IPS-11a (cell line): ENCODE measurements around the gene ENAH.
"Not testable (repeated sequence)": the region's sequence is repeated elsewhere in the genome, so short reads cannot be mapped to it uniquely, and the experiment has no call there.

Experiments used
- H3K4me3 ChIP-seq: one replicate; pipeline ENCODE4 v1.5.1; 2013; ENCODE audit warnings: low read depth, low read length, control low read depth

ENAH gene

DNA sequence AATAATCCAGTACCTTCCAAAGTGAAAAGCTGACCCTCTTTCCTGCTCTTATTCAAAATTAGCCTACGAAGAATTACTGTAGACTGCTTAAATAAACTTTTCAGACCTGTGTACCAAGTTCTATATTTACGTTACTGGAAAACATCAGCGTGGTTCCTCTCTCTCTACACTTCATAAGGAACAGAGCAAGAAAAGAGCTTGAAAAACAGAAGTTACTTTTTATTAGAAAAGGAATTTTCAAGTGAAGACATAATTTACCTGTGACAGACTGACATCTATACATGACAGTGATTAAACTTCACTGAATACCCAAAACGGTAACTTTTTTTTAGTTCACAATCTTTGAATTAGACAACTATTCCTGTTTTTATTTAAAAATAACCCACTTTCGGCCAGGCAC is 2.7 kb downstream of the ENAH start:
- H3K4me3 ChIP-seq = no peak overlapping the region

DNA sequence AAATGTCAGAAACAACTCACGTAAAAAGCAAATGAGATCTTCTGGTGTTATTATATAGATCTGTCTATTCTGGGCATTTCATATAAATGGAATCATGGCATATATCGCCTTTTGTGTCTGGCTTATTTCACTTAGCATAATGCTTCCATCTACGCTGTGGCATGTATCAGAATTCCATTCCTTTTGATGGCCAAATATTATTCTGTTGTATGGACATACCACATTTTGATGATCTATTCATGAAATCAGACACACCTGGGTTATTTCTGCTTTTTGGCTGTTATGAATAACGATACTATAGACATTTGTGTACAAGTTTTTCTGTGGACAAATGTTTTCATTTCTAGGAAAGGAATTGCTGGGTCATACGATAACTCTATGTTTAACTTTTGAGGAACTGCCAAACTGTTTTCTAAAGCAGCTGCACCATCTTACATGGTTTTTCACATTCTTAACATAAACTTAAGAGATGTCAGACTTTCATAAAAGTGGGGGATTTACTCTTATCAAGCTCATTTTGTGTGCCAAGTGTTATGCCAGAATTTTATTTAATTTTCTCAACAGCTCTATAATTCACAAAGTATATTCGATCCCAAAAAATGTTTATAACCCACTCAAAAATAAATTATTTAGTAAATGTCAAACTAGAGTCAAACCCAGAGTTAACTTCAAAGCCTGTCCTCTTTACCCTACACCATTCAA is 7.6 kb downstream of the ENAH start:
- H3K4me3 ChIP-seq = no peak overlapping the region

DNA sequence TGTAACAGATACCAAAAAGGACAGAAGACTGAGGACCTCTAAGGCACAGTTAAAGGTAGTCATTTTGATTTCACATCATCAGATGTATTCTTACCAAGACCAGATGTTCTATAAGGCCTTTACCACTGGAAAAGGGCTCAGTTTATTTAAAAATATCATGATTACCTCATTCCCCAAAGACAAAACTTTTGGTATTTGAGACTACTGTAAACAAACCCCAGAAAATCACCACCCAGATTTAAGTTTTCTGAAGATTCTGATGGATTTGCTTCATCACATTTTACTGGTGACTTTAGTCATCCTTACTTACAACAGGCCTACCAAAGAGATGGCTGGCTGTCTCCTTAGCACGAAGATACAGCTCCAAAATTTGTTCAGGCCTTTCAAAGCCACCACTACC is 8.3 kb downstream of the ENAH start:
- H3K4me3 ChIP-seq = no peak overlapping the region

DNA sequence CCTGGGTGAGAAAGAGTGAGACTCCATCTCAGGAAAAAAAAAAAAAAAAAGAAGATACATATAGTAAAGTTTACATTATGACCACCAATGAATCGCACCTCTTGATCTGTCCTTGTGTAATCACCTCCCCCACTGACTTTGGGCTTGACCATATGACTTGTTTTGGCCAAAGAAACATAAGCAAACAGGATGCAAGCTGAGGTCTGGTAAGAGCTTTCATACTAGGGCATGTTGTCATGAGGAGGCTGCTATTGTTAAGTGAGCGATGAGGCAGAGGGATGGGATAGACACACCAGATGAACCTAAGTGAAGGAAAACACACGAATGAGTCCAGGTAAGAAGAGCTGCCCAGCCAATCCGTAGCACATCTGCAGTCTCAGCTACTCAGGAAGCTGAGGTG is 10.7 kb downstream of the ENAH start:
- no peak overlapping the region for H3K4me3 ChIP-seq

DNA sequence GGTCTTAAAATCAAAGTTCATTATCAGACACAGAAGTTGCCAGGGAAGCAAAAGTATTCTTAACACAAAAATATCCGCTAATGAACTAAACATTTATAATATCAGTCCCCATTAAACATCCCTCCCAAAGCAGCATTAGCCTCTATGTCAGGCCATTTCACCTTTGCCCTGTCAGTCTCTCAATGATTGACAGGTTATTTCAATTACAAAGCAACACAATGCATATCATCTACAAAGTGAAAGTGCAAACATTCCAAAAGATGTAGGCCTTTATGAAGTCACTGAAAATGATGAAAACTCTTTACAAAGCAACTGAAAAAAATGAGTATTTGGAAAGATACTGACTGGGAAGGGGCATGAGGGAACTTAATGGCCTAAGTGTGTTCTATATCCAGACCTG is 14.1 kb downstream of the ENAH start:
- H3K4me3 ChIP-seq = no peak overlapping the region

DNA sequence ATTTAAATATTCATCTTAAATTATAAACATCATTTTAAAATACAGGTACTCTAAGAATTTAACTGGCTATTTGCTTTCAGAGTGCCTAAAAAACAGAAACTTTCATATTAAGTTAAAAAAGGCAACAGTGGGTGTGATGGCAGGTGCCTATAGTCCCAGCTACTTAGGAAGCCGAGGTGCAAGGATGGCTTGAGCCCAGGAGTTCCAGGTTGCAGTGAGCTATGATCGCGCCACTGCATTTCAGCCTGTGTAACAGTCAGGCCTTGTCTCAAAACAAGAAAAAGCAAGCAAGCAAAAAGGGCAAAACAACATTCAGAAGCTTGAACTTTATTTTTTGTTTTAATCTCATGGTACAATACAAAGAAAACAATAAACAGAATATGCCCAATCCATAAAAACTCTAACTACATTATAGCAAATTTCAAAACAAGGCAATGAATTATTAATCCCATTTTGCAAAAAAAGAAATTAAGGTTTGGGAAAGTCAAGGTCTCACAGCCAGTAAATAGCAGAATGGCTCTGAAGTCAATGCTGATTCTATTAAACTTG is 15.2 kb downstream of the ENAH start:
- H3K4me3 ChIP-seq = no peak overlapping the region

DNA sequence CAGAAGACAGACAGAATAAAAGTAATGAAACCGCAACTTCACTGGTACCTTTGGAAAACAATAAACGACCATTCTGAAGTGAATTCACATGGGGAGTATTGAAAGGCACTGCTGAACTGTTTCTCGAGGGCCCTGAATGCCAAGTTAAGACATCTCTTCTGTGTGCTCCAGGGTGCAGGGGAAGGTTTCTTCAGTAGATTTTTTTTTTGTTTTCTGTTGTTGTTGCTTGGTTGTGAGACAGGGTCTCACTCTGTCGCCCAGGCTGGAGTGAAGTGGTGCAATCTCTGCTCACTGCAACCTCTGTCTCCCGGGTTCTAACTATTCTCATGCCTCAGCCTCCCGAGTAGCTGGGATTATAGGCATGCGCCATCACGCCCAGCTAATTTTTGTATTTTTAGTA is 15.9 kb downstream of the ENAH start:
- H3K4me3 ChIP-seq = not testable (repeated sequence)

DNA sequence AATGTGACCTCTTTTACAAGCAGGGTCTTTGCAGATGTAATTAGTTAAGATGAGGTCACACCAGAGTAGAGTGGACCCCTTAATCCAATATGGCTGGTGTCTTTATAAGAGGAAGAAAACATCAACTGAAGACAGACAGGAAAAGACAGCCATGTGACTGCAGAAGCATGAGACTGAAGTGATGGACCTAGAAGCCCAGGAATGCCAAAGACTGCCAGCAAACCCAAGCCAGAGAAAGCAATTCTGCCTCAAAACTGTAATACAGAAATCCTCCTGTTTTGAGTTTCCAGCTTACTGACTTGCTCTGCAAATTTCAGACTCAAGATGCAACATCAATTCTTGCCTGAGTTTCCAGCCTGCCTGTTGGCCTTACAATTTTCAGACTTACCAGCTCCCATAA is 17.3 kb downstream of the ENAH start:
- no peak overlapping the region for H3K4me3 ChIP-seq

DNA sequence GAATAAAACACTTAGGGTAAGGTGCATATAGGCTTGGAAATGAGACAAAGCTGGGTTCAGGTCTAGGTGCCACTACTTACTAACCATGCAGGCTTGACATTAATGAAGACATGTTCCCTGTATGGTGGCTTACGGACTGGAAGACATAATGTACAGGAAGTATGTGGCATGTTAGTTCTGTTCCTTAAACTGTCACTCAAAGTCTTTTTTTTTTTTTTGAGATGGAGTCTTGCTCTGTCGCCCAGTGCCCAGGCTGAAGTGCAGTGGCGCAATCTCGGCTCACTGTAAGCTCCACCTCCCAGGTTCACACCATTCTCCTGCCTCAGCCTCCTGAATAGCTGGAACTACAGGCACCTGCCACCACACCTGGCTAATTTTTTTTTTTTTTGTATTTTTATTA is 20.1 kb downstream of the ENAH start:
- not testable (repeated sequence) for H3K4me3 ChIP-seq

DNA sequence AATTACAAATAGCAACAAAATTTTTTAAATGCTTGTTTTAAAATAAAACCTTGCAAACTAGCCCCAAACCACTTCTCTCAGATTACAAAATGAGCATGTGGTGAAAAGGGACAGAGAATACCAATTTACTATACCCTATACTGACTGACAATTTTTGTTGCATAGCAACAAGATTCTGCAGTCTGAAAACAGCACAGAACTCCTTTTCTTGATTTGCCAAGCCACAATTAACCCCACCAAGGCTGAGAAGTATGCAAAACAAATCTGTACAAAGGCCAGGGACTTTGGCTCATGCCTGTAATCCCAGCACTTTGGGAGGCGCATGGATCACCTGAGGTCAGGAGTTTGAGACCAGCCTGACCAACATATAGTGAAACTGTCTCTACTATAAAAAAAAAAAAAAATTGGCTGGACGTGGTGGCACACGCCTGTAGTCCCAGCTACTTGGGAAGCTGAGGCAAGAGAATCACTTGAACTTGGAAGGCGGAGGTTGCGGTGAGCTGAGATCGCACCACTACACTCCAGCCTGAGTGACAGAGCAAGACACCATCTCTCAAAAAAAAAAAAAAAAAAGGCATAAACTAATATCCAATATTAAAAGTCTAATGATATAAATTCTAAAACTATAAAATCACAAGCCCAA is 21.8 kb downstream of the ENAH start:
- no peak overlapping the region for H3K4me3 ChIP-seq

DNA sequence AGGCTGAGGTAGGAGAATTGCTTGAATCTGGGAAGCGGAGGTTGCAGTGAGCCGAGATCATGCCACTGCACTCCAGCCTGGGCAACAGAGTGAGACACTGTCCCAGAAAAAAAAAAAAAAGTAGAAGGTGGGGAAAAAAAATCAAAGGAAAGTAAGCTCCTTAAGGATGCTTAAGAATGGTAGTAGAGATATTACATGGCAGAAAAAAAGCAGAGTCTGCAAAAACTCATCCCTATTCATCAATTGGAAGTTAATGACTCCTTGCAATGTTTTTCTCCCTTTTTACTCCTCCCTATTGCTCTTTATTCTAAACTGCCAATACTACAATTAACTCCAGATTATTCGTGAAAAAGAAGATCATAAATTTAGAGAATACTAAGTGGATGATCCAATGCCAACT is 23.4 kb downstream of the ENAH start:
- H3K4me3 ChIP-seq = no peak overlapping the region

DNA sequence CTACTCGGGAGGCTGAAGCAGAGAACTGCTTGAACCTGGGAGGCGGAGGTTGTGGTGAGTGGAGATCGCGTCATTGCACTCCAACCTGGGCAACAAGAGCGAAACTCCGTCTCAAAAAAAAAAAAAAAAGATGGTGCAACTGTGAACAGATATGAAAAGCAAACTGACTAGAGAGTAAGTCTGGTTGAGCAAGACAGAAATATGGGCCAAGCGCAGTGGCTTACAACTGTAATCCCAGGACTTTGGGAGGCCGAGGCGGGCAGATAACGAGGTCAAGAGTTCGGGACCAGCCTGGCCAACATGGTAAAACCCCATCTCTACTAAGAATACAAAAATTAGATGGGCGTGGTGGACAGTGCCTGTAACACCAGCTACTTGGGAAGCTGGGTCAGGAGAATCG is 24.1 kb downstream of the ENAH start:
- H3K4me3 ChIP-seq = not testable (repeated sequence)

DNA sequence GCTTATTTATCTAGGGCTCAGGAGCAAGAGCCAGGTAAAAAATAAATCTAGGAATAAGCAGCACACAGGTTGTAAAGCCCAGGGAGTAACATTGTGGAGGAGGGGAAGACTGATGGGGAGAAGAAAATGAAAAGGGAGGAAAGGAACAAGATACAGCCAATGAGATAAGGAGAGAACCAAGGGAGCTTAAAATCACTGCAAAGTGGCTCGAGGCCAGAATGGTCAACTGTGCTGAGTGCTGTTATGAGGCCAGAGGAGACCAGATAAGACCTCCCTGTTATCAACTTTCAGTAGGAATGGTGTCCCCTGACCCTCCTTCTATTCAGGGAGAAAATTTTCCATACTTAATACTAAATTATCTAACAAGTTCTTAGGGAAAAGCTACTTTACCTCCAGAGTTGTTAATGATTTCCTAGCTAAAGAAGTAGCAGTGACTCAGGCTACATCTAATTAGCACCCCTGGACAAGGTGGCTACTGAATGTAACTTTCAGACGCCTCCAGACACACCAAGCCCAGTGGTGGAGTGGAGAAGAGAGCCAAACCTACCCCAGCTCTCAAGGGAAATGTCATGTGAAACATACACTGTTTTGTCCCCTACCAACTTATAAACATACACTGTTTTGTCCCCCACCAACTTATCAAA is 25.5 kb downstream of the ENAH start:
- H3K4me3 ChIP-seq = no peak overlapping the region

DNA sequence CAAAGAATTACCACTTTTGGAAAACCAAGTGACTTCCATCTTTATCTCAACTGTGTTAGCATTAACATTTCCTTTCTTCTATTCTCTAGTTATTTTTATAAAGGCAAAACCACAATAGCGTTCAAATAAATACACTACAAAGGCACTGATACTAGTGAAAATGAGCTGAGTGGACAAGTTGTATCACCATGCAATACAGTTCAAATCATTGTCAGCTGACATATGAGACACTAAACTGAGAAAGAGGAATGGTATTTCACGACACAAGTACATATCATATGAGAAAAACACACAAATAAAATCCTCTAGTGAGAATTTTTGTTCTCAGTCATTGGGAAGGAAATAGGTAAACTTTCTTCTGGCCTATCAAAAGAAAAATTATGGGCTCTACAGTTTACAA is 26.2 kb downstream of the ENAH start:
- no peak overlapping the region for H3K4me3 ChIP-seq

DNA sequence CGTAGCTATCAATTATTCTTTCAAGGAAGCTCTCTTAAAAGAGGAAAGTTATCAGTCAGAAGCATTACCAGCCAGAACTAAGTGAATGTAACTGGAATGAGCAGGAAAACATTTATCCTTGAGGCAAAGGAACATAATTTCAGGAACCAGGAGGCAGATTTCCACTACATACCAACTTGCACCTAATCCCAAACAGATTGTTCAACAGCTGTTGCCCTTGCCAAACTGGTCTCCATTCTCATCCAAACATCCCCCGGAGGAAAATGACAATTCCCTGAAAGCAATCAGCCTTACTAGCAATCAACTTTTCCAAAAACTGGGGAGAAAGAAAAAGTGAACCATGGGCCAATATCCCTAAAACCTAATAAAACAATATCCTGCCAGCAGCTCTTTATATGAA is 35.0 kb downstream of the ENAH start:
- H3K4me3 ChIP-seq = no peak overlapping the region

DNA sequence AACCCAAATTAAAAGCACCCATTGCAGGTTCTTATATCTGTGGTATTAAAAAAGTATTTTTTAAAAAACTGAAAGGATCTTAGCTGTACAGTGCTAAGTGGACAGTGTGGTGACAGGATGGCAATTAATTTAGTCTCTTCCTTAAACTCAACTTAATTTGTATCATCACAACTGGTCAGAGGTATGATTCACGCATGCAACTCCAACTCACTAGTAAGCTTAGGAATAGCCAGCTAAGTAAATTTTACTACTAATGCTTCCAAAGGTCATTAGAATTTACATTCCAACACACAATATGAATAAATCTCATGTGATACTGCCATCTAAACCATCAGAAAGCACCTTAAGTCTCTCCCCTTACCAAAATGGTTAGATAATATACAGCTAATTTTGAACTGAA is 35.4 kb downstream of the ENAH start:
- no peak overlapping the region for H3K4me3 ChIP-seq

DNA sequence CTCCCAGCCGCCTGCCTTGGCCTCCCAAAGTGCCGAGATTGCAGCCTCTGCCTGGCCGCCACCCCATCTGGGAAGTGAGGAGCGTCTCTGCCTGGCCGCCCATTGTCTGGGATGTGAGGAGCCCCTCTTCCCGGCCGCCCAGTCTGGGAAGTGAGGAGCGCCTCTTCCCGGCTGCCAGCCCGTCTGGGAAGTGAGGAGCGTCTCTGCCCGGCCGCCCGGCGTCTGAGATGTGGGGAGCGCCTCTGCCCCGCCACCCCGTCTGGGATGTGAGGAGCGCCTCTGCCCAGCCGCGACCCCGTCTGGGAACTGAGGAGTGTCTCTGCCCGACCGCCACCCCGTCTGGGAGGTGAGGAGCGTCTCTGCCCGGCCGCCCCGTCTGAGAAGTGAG is 37.5 kb downstream of the ENAH start:
- not testable (repeated sequence) for H3K4me3 ChIP-seq

DNA sequence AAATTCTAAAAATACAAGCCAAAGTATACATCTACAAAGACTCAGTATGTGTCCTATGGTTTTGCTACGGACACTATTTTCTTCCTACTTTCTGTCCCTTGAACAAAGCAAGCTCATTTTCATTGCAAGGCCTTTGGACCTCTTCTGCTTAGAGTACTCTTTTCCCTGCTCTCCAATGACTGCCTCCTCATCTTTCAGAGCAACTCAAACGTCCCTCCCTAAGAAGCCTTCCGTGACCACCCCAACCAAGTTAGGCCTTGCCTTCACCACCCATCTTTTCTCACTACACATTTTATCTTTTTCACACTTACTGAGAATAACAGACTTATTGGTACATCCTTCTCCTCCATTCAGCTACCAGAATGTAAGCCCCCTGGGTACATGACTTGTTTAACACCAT is 39.9 kb downstream of the ENAH start:
- no peak overlapping the region for H3K4me3 ChIP-seq

DNA sequence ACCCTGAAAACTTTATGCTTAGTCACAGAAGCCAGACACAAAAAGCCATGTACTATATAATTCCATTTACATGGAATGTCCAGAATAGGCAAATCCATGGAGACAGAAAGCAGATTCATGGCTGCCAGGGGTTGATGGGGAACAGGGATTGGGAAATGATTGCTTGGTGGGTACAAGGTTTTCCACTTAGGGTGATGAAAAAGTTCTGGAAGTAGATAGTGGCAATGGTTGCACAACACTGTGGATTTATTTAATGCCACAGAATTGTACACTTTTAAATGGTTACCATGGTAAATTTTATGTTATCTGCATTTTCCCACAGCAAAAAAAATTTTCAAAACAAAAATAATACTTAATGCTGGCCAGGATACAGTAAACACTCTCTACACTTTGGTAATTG is 40.6 kb downstream of the ENAH start:
- no peak overlapping the region for H3K4me3 ChIP-seq

DNA sequence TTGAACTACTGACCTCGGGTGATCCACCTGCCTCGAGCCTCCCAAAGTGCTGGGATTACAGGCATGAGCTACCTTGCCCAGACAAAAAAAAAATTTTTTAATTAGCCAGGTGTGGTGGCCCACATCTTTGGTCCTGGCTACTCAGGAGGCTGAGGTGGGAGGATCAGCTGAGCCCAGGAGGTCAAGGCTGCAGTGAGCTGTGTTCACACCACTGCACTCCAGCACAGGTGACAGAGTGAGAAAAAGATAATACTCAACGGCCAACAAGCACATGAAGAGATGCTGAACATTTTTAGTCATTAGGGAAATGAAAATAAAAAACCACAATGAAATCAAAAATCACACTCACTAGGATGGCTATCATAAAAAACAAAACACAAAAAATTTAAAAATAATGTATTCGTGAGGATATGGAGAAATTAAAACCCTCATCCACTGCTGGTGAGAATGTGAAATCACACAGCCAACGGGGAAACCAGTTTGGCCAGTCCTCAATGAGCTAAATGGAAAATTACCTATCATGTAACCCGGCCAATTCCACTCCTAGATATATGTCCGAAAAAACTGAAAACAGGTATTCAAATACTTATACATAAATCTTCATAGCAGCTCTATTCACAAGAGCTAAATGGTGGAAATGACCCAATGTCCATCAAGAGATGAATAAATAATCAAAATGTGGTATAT is 41.2 kb downstream of the ENAH start:
- H3K4me3 ChIP-seq = no peak overlapping the region

DNA sequence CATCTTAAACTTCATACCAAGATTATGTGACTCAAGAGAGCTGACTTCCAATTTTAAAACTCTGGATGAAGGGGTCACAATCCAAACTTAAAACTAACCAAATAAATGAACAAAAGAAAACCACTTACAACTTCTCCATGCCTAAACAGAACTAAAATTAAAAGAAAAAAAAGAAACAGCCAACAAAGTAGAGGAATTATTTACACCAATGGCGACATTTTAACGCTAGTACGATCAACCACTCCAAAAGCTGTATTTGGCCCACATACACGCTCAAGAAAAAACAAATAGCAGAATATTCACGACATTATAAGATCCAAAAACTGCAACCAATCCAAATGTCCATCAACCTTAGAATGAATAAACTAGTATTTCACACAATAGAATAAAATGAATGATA is 42.4 kb downstream of the ENAH start:
- no peak overlapping the region for H3K4me3 ChIP-seq
